ENCODE measurements around the gene AAR2. TPM values are rescaled to one million over a fixed set of nuclear protein-coding genes. Genes with fewer than 3 reads are reported as not detected.

Gene AAR2
- total RNA-seq, 1 donor from 2014 or later = 25.9 TPM

DNA sequence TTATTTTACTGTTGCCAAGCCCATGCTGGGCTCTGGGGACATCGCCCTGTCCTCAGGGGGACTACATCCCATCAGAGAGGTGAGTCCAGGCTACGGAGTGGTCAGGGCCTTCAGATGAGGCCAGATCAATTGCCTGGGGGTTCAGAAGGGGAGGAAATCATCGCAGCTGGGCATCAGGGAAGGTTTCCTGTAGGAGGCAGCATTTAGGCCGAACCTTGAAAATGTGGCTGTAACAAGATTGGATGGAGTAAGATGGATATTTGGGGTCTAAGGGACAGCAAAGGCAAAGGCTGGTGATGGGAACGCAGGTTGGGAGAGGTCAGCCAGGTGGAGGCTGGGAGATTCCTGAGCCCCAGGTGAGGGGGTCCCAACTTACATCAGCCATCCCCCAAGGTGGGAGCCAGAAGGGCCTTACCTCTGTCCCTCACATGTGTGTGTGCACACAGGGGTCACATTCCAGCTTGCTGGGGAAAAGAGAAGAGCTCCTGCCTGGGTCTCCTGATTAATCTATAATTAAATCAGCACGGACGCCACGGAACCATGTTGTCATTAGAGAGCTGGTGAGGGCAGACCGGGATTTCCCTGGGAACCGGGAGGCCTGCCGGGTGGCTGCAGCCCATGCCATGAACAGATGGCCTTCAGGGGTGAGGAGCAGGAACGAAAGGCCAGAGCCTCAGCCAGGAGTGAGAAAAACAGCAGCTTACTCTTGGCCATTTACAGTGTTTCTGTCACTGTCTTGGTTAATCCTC lies 39.3 kb downstream of the AAR2 start:
- ChIA-PET CTCF (no interaction called here), POLR2A (no interaction called here)
- no peaks in the 10 kb centered on the region for H3K9me3 Mint-ChIP-seq
- ATAC-seq (ENCODE audit: low read depth) (no peak), DNase-seq (no peak)
- H3K27ac Mint-ChIP-seq = no peak overlapping the region
- peaks cover 25% of the 10 kb centered on the region for H3K27me3 Mint-ChIP-seq
- H3K4me3 Mint-ChIP-seq = no peak overlapping the region
- H3K36me3 Mint-ChIP-seq (ENCODE audit: low read depth) = no peaks in the 10 kb centered on the region
- no peaks in the 10 kb centered on the region for H3K4me1 Mint-ChIP-seq
- no peak for TF ChIP-seq CTCF (IDR thresholded peaks at IDR 0.05)
- intact Hi-C loops (cut with micrococcal nuclease) = no loop called here

DNA sequence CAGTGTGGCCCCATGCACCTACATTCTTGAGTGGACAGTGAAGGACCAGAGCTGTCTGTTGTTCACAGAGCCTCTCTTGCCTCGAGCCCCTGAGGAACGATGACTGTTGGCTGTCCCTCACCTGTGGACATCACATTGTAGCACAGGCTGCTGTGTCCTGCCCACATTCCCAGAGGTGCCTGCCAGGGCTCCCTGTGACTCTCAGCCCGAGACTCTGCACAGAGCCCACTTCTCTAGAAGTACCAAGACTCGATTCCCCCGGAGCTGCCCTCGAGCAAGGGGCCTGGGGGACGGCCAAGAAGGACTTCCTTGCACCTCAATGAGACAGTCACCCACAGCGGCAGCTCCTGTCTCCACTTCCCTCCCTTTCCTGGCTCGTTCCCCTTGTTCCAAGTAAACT lies 41.3 kb downstream of the AAR2 start:
- no peak overlapping the region for H3K27ac Mint-ChIP-seq
- peaks cover 24% of the 10 kb centered on the region for H3K27me3 Mint-ChIP-seq
- TF ChIP-seq CTCF (IDR thresholded peaks at IDR 0.05) = no peak
- H3K4me1 Mint-ChIP-seq = no peaks in the 10 kb centered on the region
- DNase-seq = no peak
- H3K9me3 Mint-ChIP-seq = no peaks in the 10 kb centered on the region
- ATAC-seq (ENCODE audit: low read depth) = no peak
- no peak overlapping the region for H3K4me3 Mint-ChIP-seq
- CTCF ChIA-PET = no interaction called here
- POLR2A ChIA-PET = no interaction called here
- H3K36me3 Mint-ChIP-seq (ENCODE audit: low read depth) = no peaks in the 10 kb centered on the region
- intact Hi-C loops (cut with micrococcal nuclease) = no loop called here

DNA sequence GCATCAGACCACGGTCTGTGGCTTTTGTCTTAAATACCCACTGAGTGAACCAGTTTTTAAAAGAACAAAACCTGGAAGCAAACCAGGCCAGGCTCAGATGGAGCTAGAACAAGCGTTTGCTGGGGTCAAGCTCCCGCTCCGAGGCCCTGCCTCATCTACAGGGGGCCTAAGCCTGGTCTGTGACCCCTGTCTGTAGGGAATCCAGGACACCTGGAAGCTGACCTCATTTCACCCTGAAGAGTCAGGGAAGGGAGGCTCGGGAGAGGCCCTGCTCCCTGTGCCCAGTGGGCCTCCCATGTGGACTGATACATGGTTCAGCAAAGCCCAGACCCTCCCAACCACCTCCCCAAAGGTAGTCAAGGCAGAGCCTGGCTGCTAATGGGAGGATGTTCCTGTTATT lies 43.1 kb downstream of the AAR2 start:
- no peak for ATAC-seq (ENCODE audit: low read depth)
- H3K4me1 Mint-ChIP-seq = no peaks in the 10 kb centered on the region
- intact Hi-C loops (cut with micrococcal nuclease) = no loop called here
- no peak overlapping the region for H3K4me3 Mint-ChIP-seq
- ChIA-PET CTCF (interaction anchor here (0.7 kb wide), 1 partner anchor 10 kb away, joined by 6 read pairs; no protein-coding TSS in a partner anchor), POLR2A (no interaction called here)
- no peak for TF ChIP-seq CTCF (IDR thresholded peaks at IDR 0.05)
- peaks cover 23% of the 10 kb centered on the region for H3K27me3 Mint-ChIP-seq
- DNase-seq = no peak
- H3K27ac Mint-ChIP-seq = no peak overlapping the region
- H3K9me3 Mint-ChIP-seq = peaks cover 3% of the 10 kb centered on the region
- no peaks in the 10 kb centered on the region for H3K36me3 Mint-ChIP-seq (ENCODE audit: low read depth)

GRCh38 chr20:36279776-36280175 lies 43.5 kb downstream of the AAR2 start:
- Mint-ChIP-seq H3K36me3 (ENCODE audit: low read depth) (no peaks in the 10 kb centered on the region), H3K4me3 (no peak overlapping the region), H3K4me1 (no peaks in the 10 kb centered on the region), H3K27me3 (peaks cover 26% of the 10 kb centered on the region), H3K9me3 (peaks cover 3% of the 10 kb centered on the region), H3K27ac (no peak overlapping the region)
- ChIA-PET POLR2A (no interaction called here), CTCF (interaction anchor here (0.7 kb wide), 1 partner anchor 11 kb away, joined by 6 read pairs; no protein-coding TSS in a partner anchor)
- intact Hi-C loops (cut with micrococcal nuclease) = no loop called here
- DNase-seq (no peak), ATAC-seq (ENCODE audit: low read depth) (no peak)
- no peak for TF ChIP-seq CTCF (IDR thresholded peaks at IDR 0.05)

DNA sequence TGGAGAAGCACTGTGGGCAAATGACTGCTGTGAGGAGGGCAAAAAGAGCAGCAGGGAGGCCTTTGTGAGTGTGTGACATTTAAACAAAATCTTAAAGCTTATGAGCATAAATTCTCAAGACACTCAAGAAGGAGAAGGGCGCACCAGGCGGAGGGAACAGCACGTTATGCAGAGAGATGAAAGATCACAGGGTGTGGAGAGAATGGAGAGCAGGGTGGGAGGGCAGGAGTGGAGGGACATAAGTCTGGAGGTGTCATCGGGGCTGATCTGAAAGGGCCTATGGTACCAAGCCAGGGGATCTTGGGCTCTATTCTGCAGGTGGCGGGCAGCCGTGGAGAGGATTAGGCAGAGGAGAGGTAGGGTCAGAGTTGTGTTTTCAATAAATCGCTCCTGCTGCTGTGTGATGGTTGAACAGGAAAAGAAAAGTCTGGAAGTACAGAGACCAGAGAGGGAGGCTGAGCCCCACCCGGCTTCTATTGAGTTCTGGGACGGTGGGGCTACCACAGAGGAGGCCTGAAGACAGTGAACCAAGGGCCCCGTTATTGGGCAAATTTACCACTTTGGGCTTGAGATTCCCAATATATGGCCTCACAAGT lies 45.6 kb downstream of the AAR2 start:
- CTCF ChIA-PET = interaction anchor here (0.6 kb wide), 1 partner anchor 46 kb away, joined by 3 read pairs; no protein-coding TSS in a partner anchor

More for the DNA sequence above, 45.6 kb downstream of the AAR2 start:
- Mint-ChIP-seq H3K9me3 (peaks cover 3% of the 10 kb centered on the region), H3K4me1 (no peaks in the 10 kb centered on the region), H3K27me3 (peaks cover 28% of the 10 kb centered on the region), H3K4me3 (no peak overlapping the region), H3K36me3 (ENCODE audit: low read depth) (no peaks in the 10 kb centered on the region), H3K27ac (no peak overlapping the region)
- DNase-seq = no peak
- POLR2A ChIA-PET = no interaction called here
- intact Hi-C loops (cut with micrococcal nuclease) = no loop called here
- ATAC-seq (ENCODE audit: low read depth) = no peak
- no peak for TF ChIP-seq CTCF (IDR thresholded peaks at IDR 0.05)

Data from activated B cell treated with CpG ODN at 0.5 μM for 24 hours (primary cell).